Germinal center (tissue), 1 donor: ENCODE measurements around the gene CENPU.
"Not testable (repeated sequence)": the region's sequence is repeated elsewhere in the genome, so short reads cannot be mapped to it uniquely, and the experiment has no call there.

ENCODE experiments used
- DNase-seq: peaks from one replicate; pipeline ENCODE4 v3.0.0; 2012; ENCODE audit warnings: mixed read lengths, low spot score

Gene CENPU

DNA sequence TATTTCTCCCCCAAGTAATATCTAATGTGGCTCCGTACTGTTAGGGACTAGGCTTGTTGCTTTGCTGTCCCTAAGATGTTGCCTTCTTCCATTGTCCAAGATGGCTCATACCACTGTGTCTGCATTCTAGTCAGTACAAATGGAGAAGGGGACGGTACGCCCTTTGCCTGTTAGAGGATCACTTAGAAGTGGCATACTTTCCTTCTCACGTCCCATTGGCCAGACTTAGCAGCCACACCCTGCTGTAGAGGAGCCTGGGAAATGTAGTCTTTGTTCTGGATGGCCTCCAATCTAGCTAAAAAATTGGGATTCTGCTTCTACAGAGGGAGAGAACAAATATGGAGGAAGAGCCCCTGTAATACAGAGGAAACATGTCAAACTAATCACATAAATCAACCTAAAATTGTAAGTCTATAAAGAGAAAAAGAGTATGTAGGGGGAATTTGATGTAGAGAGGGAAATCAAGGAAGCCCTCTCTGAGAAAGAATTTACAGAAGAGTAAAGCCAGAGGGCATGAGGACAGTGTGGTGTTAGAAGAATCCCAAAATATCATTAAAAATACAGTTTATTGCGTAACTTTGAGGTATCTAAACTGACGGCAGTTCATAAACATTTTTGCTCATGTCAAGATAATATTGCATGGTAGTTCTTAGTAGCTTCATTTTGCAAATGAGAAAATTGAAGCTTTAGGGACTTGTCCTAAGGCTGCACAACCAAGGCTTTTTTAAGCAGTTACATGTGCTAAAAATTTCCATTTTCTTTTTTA, 69.3 kb downstream of the CENPU start:
- no peak for DNase-seq

DNA sequence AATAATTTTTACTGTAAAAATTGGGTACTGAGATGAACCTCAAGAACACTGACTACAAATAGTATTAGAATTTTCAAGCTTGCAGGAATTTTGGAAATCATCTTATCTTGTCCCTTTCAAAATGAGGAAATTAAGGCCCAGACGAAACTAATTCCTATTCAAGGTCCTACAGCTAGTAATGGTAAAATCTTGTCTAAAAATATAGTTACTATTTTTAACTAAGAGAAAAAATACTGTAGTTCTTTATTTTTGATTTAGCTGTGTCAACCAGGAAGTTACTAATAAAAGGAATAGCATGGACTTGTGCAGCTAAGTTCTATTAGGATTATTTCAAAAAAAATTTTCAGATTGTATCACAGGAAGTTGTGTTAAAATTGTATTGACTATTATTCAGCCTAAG, 71.7 kb downstream of the CENPU start:
- DNase-seq = no peak

DNA sequence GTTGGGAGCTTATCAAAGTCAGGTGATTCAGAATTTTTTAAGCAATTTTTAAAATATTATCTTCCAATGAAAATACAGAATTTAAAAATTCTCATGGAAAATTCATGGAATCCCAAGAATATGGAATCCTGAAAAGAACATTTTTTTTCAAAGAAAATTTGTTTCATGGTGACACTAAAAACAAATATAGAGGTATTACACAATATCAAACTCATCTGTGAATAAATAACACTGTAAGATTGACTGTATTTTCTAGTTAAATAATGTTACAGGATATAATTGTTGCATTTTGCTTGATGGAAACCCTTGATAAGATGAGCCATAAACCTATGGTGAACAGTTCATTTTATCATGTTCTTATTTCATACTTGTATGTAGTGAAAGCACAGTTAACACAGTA, 72.9 kb downstream of the CENPU start:
- no peak for DNase-seq

DNA sequence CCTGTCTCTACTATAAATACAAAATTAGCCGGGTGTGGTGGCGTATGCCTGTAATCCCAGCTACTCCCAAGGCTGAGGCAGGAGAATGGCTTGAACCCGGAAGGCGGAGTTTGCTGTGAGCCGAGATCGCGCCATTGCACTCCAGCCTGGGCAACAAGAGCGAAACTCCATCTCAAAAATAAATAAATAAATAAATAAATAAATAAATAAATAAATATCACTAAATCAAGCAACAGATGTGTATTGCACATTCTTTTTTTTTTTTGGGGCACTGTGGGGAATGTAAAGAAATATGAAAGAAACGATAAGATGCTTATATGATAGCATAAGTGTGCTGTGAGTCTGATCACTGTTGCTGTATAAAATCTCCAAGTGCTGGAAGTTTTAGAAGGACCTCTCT, 76.1 kb downstream of the CENPU start:
- DNase-seq = not testable (repeated sequence)

DNA sequence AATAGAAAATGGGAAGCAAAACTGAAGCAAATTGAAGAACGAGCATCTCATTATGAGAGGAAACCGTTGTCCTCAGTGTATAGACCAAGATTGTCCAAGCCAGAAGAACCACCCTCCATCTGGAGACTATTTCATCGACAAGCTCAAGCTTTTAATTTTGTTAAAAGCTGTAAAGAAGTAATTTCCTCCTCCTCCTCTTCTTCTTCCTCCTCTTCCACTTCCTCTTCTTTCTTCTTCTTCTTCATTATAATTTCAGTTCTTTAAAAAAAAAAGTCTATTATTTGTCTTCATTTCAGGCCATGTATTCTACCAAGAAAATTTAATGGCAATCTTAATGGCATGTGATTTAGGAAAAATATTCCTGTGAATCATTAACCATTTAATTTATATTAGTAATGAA, 76.8 kb downstream of the CENPU start:
- no peak for DNase-seq

DNA sequence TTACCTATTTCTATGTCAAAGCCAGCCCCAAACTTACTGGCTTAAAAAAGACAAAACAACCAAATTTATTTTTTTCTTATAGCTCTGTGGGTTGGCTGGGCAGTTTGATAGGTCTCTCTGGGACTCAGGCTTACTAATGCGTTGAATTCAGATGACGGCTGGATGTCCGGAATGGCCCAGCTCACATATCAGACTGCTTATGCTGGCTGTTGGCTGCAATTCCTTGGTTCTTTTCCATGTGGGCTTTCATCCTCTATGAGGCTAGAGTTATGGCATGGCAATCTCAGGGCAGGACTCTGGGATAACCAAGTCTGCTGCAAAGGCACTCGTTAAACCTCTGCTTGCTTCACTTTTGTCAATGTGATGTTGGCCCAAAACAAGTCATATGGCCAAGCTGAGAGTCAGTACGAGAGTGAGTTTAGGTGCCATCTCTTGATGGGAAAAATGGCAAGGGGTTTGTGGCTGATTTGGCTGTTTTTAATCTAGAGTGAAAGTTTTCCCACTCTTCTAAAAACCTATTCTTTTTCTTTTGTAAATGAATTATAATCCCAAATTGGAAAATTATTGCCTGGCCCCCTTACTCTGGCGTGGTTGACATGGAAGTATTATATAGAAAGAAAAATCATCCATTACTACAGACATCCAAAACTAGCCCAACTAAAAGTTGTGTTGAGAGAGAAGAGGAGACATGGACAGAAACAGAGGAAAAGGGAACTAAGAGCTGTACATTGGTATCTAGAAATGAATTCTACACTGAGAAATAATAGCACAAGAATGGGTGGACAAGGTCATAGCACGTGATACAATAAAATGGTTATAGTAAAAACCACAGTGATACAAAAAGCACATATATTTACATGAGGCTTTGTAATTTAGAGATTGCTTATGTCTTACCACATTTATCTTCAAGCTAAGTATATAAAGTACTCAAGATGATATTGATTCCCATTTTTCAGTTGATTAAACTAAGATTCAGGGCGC, 77.7 kb downstream of the CENPU start:
- no peak for DNase-seq

DNA sequence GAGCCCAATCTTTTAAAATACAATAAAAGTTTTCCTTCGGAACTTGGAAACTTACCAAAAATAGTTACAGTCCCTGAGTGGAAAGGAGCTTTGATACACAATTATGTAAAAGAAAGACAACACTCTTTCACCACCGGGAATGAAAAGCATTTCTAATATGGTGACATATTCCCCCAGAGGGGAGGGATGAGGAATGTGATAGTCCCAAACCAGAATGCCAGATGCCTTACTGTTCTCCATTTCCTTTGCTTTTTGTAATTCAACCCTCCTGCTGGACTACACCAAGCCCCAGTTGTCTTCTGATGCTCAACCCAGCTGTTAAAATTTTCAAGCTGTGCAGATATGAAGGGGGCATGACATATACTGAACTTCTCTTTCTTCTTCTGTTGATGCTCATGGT, 80.2 kb downstream of the CENPU start:
- DNase-seq = no peak

DNA sequence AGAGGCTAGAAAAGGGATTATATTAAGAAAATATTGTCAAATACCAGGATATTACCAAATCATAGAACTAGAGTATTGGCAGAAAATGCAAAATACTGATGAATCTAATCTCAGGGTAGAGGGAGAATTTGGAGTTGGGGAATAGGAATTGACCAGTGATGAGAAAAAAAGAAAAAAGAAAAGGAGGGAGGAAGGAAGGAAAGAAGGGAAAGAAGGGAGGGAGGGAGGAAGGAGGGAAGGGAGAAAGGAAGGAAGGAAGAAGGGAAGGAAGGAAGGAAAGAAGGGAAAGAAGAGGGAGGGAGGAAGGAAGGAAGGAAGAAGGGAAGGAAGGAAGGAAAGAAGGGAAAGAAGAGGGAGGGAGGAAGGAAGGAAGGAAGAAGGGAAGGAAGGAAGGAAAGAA, 81.2 kb downstream of the CENPU start:
- not testable (repeated sequence) for DNase-seq

DNA sequence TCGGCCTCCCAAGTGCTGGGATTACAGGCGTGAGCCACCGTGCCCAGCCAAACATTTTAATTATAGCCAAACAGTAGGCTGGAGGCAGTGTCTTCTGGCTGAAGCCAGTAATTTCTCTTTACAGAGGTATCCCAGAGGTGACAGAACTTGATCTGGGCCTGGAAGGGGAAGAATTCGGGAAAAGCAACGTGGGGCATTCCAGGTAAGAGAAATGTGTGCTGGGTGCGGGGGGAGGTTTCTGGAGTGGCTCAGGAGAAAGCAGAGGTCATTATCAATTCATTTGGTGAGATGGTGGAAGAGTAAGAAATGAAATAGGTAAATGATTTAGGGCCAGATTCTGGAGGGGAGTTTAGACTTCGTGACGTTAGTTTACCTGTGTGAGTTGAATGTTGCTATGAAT, 82.0 kb downstream of the CENPU start:
- no peak for DNase-seq

DNA sequence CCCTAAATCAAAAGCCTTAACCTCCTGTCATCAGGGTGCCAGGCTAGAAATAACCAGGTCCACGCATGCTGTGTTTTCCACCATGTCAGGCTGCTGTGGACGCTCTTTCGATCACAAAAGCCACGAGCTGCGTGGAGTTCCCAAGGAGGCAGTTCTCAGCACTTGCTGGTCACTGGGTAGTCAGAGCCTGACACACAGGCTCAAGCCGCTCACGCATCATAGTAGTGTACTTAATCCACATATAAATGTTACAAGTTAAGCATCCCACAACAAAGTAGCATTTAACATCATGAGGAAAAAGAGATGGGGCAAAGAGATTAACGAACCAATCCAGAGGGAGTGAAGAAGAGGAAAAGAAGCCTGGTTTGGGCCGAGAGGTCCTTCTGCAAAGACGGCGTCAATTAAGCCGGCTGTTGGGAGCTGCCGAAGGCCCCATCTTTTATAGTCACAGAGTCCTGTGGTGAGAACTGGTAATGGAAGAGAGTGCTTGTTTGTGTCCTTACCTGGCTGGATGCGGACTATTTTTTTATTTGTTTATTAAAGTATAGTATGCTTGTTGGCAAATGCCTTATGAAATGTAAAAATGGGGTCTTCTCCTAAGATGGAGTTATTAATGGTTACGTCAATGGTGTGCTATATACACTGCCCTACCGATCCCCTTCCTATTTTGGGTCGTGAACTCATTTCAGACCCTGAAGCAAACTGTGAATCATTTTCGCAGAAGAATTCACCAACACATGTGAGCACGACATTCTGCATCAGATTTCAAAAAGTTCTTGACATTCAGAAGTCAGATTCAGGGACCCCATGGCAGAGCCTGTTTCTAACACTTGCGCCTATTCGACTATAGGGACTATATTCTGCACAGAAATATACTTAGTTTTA, 83.7 kb downstream of the CENPU start:
- DNase-seq = no peak

DNA sequence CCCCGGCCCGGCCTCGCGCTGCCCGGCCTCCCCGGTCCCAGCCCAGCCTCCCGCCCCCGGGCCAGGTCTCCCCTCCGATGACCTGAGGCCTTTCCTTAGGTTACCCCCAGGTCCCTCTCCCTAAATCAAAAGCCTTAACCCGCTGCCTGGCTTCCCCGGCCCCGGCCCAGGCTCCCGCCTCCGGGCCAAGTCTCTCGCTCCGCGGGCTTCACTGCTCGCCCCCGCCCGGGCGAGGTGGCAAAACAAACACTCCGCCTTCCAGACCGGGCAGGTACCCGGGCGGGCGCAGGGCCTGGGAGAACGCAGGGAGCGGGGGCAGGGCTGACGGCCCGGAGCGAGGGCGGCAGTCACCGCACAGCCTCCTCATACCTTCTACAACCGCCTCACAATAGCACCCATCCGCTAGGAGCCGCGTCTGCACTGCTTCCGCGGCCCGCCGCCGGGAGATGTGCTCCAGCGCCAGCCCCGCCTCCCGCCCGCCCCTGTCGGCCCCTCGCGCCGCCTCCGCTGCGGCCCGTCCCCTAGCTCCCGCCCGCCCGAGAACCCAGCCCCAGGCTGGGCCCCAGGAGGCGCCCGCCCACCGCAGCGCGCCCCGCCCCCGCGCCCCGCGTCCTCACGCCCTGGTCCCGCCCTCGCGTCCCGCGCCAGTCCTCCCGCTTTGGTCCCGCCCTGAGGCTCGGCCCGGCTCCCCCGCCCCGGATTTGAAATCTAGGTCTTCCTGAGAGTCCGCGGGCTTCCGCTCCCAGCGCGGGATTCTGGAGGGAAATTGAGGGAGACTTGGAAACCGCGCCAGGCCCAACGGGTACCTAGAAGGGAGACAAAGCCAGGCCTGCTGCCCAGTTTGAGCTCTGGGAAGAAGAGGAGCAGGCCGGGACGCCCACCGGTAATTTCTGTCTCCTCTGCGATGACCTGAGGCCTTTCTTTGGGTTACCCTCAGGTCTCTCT, 84.6 kb downstream of the CENPU start, which contains the start of the genes CASP3 and PRIMPOL:
Gene CASP3, minus strand, starts transcription at position 422 of the 945 bp plus-strand sequence. CDS start 10,994 bp downstream, outside the sequence.
Gene PRIMPOL, plus strand, starts transcription at position 713 of the 945 bp plus-strand sequence. CDS start 7,403 bp downstream, outside the sequence.
- peak; percentile 88 for DNase-seq

DNA sequence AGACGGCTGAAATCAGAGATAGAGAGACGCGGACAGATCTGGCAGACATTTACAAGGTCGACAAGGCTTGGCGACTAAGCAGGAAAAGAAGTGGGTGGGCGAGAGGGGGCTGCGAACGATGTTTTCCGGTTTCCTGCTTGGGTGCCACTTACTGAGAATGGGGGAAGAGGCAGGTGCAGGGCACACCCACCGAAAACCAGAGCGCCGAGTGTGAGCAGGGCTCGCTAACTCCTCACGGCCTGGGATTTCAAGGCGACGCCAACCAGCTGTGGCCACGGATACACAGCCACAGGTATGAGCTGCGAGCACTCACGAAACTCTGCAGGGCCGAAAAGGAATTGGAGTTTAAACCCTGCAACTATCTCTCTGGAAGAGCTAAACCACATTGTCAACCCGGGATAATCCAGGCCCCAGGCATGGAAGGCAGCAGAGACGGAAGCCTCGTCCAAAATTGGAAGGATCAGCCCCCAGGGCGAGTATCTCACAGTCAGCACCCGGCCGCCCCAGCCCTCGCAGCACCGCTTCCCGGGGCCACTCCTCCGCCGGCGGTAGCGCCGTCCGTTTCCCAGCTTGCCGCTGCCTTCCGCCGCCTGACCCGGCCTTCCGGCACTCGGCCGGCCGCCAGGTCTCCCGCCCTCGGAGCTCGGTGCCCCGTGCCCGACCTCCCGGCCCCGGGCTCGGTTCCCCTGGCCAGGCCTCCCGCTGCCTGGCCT, 85.4 kb downstream of the CENPU start:
- DNase-seq = peak; percentile 18

DNA sequence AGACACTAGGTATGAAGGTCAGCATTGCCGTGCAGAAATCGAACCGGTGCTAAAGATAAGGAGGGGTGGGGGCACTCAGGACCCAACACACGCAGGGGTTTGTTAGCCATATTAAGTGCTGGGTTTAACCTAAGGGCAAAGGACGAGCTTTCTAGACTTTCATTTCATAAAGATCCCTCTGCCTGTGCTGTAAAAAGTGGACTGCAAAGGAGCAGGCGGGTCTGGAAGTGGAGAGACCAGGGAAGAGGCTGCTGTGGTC, 85.9 kb downstream of the CENPU start:
- no peak for DNase-seq

DNA sequence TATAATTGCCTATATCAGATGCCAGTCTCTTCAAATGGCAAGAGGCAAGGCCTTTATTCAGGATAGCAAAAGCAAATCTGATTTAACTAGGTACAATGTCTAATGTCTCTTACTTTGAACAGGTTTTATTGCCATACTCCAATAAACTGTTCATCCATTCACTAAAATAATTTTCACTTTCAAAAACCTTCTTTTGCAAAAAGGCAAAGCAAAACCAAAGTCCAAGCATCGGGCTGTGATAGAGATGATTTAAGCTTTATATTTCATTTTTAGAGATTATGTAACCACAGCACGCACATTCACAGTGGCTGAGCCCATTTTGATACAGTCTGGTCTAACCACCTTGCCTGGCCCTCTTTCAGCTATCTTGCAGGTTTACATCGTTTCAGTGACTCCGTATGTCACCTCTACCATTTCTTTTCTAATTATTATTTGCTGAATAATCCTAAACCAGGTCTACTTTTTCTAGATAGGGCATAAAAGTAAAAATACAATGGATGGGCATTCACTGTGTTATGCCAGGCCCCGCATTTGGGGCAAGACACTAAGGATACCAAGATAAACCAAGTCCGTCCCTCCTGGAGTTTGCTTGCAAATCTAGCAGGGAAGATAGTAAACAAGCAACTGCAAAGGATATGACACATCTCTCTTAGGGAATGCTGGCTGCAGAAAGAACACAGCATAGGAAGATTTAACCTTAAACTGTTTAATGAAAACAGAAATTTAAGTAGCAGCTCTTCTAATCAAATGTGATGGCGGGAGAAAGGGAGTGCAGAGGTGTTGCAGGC, 86.4 kb downstream of the CENPU start:
- DNase-seq = no peak

DNA sequence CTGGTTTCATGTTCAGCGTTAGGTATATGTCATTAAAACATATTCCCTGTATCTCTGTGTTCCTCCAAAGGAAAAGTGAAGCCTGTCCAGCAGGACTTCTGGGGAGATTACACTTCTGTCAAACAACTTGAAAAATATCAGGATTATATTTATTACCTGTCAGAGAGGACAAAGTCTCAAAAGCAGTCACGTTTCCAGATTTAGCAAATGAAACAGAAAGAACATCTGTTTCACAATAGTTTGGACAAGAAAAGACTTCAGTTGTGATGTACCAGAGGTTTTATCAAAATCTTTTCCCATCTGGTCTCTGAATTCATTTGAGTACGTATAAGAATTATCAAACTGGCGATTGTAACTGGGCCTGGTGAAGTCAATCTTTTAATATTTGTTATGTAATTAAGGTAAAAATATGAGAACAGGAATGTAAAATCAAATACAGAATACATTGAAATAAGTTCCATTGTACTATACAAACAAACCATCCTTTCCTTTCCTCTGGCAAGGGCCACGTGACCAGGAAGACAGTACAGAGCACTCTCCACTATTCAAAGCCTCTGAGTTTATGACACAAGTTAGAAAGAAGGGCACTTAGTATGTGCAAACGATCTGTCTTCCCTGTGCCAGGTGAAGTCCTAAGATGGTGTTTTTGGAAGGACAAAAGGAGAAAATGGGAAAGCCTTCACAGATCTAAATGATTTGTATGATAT, 87.8 kb downstream of the CENPU start:
- DNase-seq = no peak

DNA sequence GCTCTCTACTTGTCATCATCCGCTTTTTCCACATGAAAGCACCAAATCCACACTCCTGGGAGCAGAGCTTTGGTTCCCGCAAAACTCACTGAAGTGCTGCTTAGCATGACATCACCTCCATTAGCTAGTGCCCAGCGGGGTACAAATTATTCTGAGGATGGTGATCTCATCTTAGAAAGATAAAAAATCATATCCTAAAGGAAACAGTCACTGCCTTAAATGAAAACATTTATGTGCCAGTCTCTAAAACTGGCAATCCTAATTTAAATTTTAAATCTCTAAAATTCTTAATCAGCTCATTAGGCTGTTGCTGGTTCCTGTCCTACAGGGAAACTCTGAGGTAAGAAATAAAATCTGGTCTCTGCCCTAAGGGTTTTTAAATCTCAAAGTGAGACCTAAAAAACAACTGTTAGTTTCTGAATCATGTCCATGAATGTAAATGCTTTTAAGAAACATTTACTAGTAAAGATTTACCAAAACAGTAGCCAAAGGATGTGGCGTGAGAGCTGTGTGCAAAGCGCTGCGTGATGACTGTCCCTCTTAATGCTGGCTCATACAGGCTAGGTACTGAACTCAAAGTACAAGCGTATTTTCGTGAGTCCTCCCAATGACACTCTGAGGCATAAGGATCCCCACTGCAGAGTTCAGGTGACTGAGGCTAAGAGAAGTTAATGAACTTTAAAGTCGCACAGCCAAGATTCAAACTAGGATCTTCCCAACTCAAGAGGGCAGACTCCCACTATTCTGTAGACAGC, 89.2 kb downstream of the CENPU start:
- DNase-seq = no peak
